Peyer's patch (tissue), 4 donors: ENCODE measurements around the gene IMMP2L. TPM values are rescaled to one million over a fixed set of nuclear protein-coding genes. Genes with fewer than 3 reads are reported as not detected.
"Not testable (repeated sequence)": the region's sequence is repeated elsewhere in the genome, so short reads cannot be mapped to it uniquely, and the experiment has no call there.

Experiments used
- DNase-seq, 3 donors: peaks; one replicate each; pipeline ENCODE4 v3.0.0-alpha.2; 2017 to 2019
- H3K27ac ChIP-seq, 4 donors: fragments of 200-600 bp; sonication (generic); one replicate each; pipeline ENCODE4 v1.5.1; 2016 to 2019
- H3K27me3 ChIP-seq, 2 donors: fragments of 200-600 bp; sonication (generic); one replicate each; pipeline ENCODE4 v1.5.1; 2019
- H3K36me3 ChIP-seq, 3 donors: fragments of 200-600 bp; sonication (generic); one replicate each; pipeline ENCODE4 v1.5.1; 2016 to 2019
- H3K4me1 ChIP-seq, 4 donors: fragments of 200-600 bp; sonication (generic); one replicate each; pipeline ENCODE4 v1.5.1; 2016 to 2019
- H3K4me3 ChIP-seq, 4 donors: fragments of 200-600 bp; sonication (generic); 1 replicate in 3 of 4; 2 replicates in 1 of 4; pipeline ENCODE4 v1.5.1; 2016 to 2019; ENCODE audit warnings: mild to moderate bottlenecking in 1 of 4
- H3K9me3 ChIP-seq, 4 donors: fragments of 200-600 bp; sonication (generic); one replicate each; pipeline ENCODE4 v1.5.1; 2016 to 2019; ENCODE audit warnings: mild to moderate bottlenecking in 1 of 4
- POLR2A ChIP-seq, 2 donors: fragments of 450-650 bp; IDR thresholded peaks; one replicate each; pipeline ENCODE4 v1.5.1; 2017; ENCODE audit warnings: antibody characterized with exemption in 2 of 2, mild to moderate bottlenecking in 2 of 2, moderate library complexity in 2 of 2
- total RNA-seq, 4 donors: library from RNA; depleted of rRNA; stranded (reverse); fragments of >200 nt; gene quantifications; one replicate each; pipeline ENCODE4 v1.1.0, GENCODE V29; 2016
- TF ChIP-seq, protein P1 (sequence below), 6 experiments: fragments of 450-650 bp in 4 of 6; fragments of 200-600 bp in 2 of 6; sonication (generic) in 1 of 6; IDR thresholded peaks; one replicate each; pipeline ENCODE4 v1.5.1; 2017 to 2019; ENCODE audit warnings: antibody characterized with exemption in 6 of 6, mild to moderate bottlenecking in 3 of 6, moderate library complexity in 1 of 6

The IMMP2L gene
- total RNA-seq, 4 donors from 2014 or later = 5.1 to 16.5 (median 10.9) TPM

DNA sequence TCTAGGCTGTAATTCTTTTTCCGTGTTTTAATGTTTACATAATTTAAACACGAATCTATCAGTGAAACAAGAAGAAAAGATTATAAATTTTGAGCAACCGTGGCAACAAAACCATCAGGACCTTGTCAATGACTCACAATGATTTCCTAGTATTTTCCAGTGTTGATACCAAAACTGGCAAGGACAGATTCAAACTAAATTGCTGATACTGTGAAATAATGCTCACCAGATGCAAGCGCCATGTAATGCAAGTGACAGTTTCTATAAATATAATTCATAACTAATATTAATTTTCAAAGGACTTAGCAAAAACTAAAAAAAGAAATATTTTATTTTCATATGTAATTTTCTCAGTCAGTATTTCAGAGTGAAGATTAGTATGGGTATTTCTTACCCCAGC lies 267.8 kb downstream of the IMMP2L start:
- TF ChIP-seq POLR2A (IDR thresholded peaks at IDR 0.05) = no peak
- TF ChIP-seq, protein P1, sequence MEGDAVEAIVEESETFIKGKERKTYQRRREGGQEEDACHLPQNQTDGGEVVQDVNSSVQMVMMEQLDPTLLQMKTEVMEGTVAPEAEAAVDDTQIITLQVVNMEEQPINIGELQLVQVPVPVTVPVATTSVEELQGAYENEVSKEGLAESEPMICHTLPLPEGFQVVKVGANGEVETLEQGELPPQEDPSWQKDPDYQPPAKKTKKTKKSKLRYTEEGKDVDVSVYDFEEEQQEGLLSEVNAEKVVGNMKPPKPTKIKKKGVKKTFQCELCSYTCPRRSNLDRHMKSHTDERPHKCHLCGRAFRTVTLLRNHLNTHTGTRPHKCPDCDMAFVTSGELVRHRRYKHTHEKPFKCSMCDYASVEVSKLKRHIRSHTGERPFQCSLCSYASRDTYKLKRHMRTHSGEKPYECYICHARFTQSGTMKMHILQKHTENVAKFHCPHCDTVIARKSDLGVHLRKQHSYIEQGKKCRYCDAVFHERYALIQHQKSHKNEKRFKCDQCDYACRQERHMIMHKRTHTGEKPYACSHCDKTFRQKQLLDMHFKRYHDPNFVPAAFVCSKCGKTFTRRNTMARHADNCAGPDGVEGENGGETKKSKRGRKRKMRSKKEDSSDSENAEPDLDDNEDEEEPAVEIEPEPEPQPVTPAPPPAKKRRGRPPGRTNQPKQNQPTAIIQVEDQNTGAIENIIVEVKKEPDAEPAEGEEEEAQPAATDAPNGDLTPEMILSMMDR (IDR thresholded peaks at IDR 0.05) = no peak

DNA sequence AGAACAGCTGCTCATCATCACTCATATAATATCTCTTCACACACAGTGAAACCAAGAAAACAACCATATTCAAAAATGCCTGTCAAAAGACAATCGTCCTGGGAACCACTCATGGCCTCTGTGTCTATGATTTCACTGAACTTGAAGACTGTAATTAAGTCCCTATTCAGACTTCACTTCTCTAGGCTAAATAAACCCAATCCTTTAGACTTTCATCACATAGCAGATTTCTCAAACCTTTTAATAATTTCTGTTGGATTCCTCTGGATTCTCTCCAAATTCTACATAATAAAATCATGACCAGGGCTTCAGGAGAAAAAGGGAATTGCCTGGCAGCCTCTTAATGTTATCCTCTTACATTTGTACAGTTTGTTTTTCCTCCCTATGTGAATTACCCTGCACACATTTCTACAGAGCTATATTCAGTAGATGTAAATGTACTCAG lies 270.2 kb downstream of the IMMP2L start:
- no peak for DNase-seq
- H3K27me3 ChIP-seq = no peaks in the 10 kb centered on the region
- H3K9me3 ChIP-seq = no peaks in the 10 kb centered on the region
- H3K36me3 ChIP-seq = no peaks in the 10 kb centered on the region
- TF ChIP-seq, protein P1 (IDR thresholded peaks at IDR 0.05) = no peak
- no peak for TF ChIP-seq POLR2A (IDR thresholded peaks at IDR 0.05)
- no peak overlapping the region for H3K27ac ChIP-seq
- H3K4me1 ChIP-seq = no peaks in the 10 kb centered on the region
- H3K4me3 ChIP-seq = no peak overlapping the region

More for the DNA sequence above, 267.8 kb downstream of the IMMP2L start:
- H3K4me3 ChIP-seq = no peak overlapping the region
- H3K9me3 ChIP-seq = no peaks in the 10 kb centered on the region
- H3K4me1 ChIP-seq = no peaks in the 10 kb centered on the region
- DNase-seq = no peak
- H3K27ac ChIP-seq = no peak overlapping the region
- H3K36me3 ChIP-seq = no peaks in the 10 kb centered on the region
- H3K27me3 ChIP-seq = no peaks in the 10 kb centered on the region

DNA sequence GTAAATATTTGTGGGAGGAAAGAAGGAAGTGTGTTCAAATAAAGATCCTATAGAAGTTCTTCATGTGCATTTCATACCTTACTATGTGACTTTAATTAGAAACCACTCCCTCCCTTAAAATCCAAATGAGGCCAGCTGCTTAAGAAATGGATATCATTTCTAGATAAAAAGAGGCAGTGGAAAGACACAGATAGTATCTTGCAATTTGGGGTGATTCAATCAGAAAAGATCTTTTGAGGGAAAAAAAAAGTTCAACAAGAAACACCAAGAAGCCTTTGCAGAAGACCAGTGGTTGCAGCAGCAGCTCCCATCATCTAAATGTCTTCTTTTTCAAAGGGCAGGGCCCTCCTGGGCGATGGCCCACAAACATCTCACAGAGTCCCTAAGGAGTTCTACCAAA lies 271.3 kb downstream of the IMMP2L start:
- H3K4me3 ChIP-seq = no peak overlapping the region
- no peaks in the 10 kb centered on the region for H3K9me3 ChIP-seq
- no peaks in the 10 kb centered on the region for H3K27me3 ChIP-seq
- no peak overlapping the region for H3K27ac ChIP-seq
- TF ChIP-seq, protein P1 (IDR thresholded peaks at IDR 0.05) = no peak
- no peak for TF ChIP-seq POLR2A (IDR thresholded peaks at IDR 0.05)
- no peaks in the 10 kb centered on the region for H3K36me3 ChIP-seq
- no peak for DNase-seq
- no peaks in the 10 kb centered on the region for H3K4me1 ChIP-seq

DNA sequence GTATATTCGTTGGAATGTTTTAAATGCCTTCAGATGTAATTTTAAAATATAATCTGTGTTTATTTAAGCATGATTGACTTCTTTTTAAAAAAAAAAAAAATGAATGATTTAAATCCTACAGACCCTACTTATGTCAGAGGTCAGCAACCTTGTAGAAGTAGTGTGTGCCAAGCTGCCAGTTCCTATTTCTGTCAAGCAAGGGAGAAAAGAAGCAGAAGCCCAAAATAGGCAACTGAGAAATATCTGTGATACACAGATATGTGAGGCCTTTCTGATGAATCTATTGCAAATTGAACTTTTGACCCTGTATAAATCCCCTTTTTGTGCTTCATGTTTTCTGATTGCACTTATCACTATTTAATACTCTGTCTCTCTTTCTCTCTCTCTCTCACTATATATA lies 271.9 kb downstream of the IMMP2L start:
- H3K4me3 ChIP-seq = no peak overlapping the region
- no peak overlapping the region for H3K27ac ChIP-seq
- no peaks in the 10 kb centered on the region for H3K27me3 ChIP-seq
- no peaks in the 10 kb centered on the region for H3K36me3 ChIP-seq
- DNase-seq = no peak
- no peaks in the 10 kb centered on the region for H3K4me1 ChIP-seq
- no peak for TF ChIP-seq POLR2A (IDR thresholded peaks at IDR 0.05)
- TF ChIP-seq, protein P1 (IDR thresholded peaks at IDR 0.05) = no peak
- no peaks in the 10 kb centered on the region for H3K9me3 ChIP-seq

DNA sequence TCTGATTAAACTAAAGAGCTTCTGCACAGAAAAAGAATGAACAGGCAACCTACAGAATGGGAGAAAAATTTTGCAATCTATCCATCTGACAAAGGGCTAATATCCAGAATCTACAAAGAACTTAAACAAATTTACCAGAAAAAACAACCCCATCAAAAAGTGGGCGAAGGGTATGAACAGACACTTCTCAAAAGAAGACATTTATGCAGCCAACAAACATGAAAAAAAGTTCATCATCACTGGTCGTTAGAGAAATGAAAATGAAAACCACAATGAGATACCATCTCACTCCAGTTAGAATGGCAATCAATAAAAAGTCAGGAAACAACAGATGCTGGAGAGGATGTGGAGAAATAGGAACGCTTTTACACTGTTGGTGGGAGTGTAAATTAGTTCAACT lies 273.9 kb downstream of the IMMP2L start:
- not testable (repeated sequence) for H3K4me1 ChIP-seq, DNase-seq, H3K27ac ChIP-seq

DNA sequence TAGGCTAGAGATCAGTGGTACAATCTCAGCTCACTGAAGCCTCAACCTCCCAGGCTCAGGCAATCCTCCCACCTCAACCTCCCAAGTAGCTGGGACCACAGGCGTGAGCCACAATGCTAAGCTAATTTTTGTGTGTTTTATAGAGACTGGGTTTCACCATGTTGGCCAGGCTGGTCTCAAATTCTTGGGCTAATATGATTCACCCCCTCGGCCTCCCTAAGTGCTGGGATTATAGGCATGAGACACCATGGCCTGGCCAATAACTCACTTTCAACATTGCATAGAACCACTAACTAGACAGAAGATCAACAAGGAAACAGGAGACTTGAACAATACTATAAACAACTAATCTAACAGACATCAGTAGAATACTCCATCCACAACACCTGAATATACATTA lies 279.7 kb downstream of the IMMP2L start:
- no peak for DNase-seq
- H3K36me3 ChIP-seq = no peaks in the 10 kb centered on the region
- H3K27ac ChIP-seq = no peak overlapping the region
- TF ChIP-seq, protein P1 (IDR thresholded peaks at IDR 0.05) = no peak
- TF ChIP-seq POLR2A (IDR thresholded peaks at IDR 0.05) = no peak
- H3K4me1 ChIP-seq = no peaks in the 10 kb centered on the region
- H3K9me3 ChIP-seq = no peaks in the 10 kb centered on the region
- no peak overlapping the region for H3K4me3 ChIP-seq
- H3K27me3 ChIP-seq = no peaks in the 10 kb centered on the region

More for the DNA sequence above, 273.9 kb downstream of the IMMP2L start:
- not testable (repeated sequence) for H3K27me3 ChIP-seq, H3K4me3 ChIP-seq, H3K36me3 ChIP-seq, H3K9me3 ChIP-seq
